ENCODE data around the gene PRXL2C. TPM values are rescaled to one million over a fixed set of nuclear protein-coding genes. Genes with fewer than 3 reads are reported as not detected.

The PRXL2C gene
- total RNA-seq, 1 experiment from 2014 or later = 35.4 TPM

GRCh38 chr9:96665789-96666188, 10.7 kb upstream of the PRXL2C start:
- no peaks in the 10 kb centered on the region for H3K27me3 Mint-ChIP-seq (ENCODE audit: insufficient read depth, unreplicated experiment)
- no peak overlapping the region for H3K4me3 ChIP-seq (ENCODE audit: low read depth, low read length)
- no TSS peak for BruUV-seq (replicated peaks)
- no peaks in the 10 kb centered on the region for H3K9me3 ChIP-seq
- no peak overlapping the region for H3K4me3 Mint-ChIP-seq (ENCODE audit: unreplicated experiment)
- peaks cover 9% of the 10 kb centered on the region for H3K4me1 Mint-ChIP-seq (ENCODE audit: low read depth, unreplicated experiment)
- intact Hi-C loops (cut with micrococcal nuclease; ENCODE audit: unreplicated experiment) = loop anchor here (1.0 to 5.0 kb wide), 2 partner anchors 223 to 338 kb away; no protein-coding TSS in a partner anchor
- H3K36me3 Mint-ChIP-seq (ENCODE audit: insufficient read depth, unreplicated experiment) = peaks cover 4% of the 10 kb centered on the region
- H3K4me1 ChIP-seq = peaks cover 10% of the 10 kb centered on the region
- TF ChIP-seq CTCF (IDR thresholded peaks at IDR 0.05; ENCODE audit: insufficient read depth in 1 of 2, low read depth in 1 of 2, low read length in 1 of 2, severe bottlenecking in 1 of 2, unreplicated experiment in 1 of 2) = no peak
- ChIA-PET POLR2A (no interaction called here), CTCF (no interaction called here)
- H3K9me3 Mint-ChIP-seq (ENCODE audit: unreplicated experiment) = peaks cover 6% of the 10 kb centered on the region
- H3K36me3 ChIP-seq (ENCODE audit: control insufficient read depth, insufficient read depth, low read length) = no peaks in the 10 kb centered on the region
- H3K27me3 ChIP-seq (replicated peaks; ENCODE audit: control insufficient read depth, insufficient read depth, low read length) = no peaks in the 10 kb centered on the region
- peak overlapping the region; percentile 55 for H3K27ac Mint-ChIP-seq (ENCODE audit: unreplicated experiment)
- DNase-seq = no peak

DNA sequence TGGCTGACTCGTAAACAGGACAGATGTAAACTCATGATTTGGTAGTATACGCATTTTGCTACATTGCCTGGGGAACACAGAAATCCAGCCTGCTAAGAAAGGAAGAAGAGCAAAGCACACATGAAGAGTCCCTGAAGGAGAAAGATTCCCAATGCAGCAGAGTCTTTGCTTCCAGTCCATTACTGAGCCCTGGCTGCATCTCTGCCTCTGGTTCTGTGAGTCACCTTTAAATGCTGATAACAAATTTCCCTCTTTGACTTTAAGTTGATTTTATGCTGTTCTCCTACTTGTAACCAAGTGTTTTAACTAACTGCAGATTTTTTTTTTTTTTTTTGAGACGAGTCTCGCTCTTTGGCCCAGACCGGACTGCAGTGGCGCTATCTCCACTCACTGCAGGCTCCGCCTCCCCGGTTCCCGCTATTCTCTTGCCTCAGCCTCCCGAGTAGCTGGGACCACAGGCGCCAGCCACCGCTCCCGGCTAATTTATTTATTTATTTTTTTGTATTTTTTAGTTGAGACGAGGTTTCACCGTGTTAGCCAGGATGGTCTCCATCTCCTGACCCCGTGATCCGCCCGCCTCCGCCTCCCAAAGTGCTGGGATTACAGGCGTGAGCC, 8.5 kb upstream of the PRXL2C start:
- DNase-seq = no peak
- Mint-ChIP-seq H3K4me3 (ENCODE audit: unreplicated experiment) (no peak overlapping the region), H3K27ac (ENCODE audit: unreplicated experiment) (no peak overlapping the region), H3K36me3 (ENCODE audit: insufficient read depth, unreplicated experiment) (peaks cover 4% of the 10 kb centered on the region), H3K27me3 (ENCODE audit: insufficient read depth, unreplicated experiment) (no peaks in the 10 kb centered on the region), H3K9me3 (ENCODE audit: unreplicated experiment) (no peaks in the 10 kb centered on the region), H3K4me1 (ENCODE audit: low read depth, unreplicated experiment) (peaks cover 10% of the 10 kb centered on the region)
- Histone ChIP-seq H3K36me3 (ENCODE audit: control insufficient read depth, insufficient read depth, low read length) (no peaks in the 10 kb centered on the region), H3K9me3 (no peaks in the 10 kb centered on the region), H3K4me1 (peaks cover 10% of the 10 kb centered on the region), H3K4me3 (ENCODE audit: low read depth, low read length) (no peak overlapping the region), H3K27me3 (replicated peaks; ENCODE audit: control insufficient read depth, insufficient read depth, low read length) (no peaks in the 10 kb centered on the region)
- no peak for TF ChIP-seq CTCF (IDR thresholded peaks at IDR 0.05; ENCODE audit: insufficient read depth in 1 of 2, low read depth in 1 of 2, low read length in 1 of 2, severe bottlenecking in 1 of 2, unreplicated experiment in 1 of 2)
- ChIA-PET POLR2A (no interaction called here), CTCF (no interaction called here)
- intact Hi-C loops (cut with micrococcal nuclease; ENCODE audit: unreplicated experiment) = no loop called here
- BruUV-seq (replicated peaks) = no TSS peak

DNA sequence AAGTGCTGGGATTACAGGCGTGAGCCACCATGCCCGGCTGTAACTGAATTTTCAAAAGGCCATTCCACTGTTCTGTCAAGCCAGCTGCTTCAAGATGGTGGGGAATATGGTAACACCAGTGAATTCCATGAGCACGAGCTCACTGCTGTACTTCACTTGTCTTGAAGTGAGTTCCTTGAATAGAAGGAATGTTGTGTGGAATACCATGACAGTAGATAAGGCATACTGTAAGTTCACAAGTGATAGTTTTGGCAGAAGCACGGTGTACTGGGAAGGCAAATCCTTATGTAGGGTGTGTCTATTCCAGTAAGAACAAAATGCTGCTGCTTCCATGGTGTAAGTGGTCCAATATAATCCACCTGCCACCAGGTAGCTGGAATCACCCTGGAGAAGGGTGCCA, 6.6 kb upstream of the PRXL2C start:
- Mint-ChIP-seq H3K4me1 (ENCODE audit: low read depth, unreplicated experiment) (peaks cover 23% of the 10 kb centered on the region), H3K4me3 (ENCODE audit: unreplicated experiment) (no peak overlapping the region), H3K9me3 (ENCODE audit: unreplicated experiment) (no peaks in the 10 kb centered on the region), H3K36me3 (ENCODE audit: insufficient read depth, unreplicated experiment) (no peaks in the 10 kb centered on the region), H3K27ac (ENCODE audit: unreplicated experiment) (no peak overlapping the region), H3K27me3 (ENCODE audit: insufficient read depth, unreplicated experiment) (no peaks in the 10 kb centered on the region)
- ChIA-PET CTCF (no interaction called here), POLR2A (interaction anchor here (0.5 kb wide), 1 partner anchor 212 kb away, joined by 3 read pairs; the partner anchor contains the start of gene HABP4)
- Histone ChIP-seq H3K27me3 (replicated peaks; ENCODE audit: control insufficient read depth, insufficient read depth, low read length) (no peaks in the 10 kb centered on the region), H3K4me3 (ENCODE audit: low read depth, low read length) (no peak overlapping the region), H3K4me1 (peaks cover 10% of the 10 kb centered on the region), H3K36me3 (ENCODE audit: control insufficient read depth, insufficient read depth, low read length) (no peaks in the 10 kb centered on the region), H3K9me3 (no peaks in the 10 kb centered on the region)
- peak in 1 of 2 experiments; percentile 49 for DNase-seq
- no TSS peak for BruUV-seq (replicated peaks)
- intact Hi-C loops (cut with micrococcal nuclease; ENCODE audit: unreplicated experiment) = no loop called here
- no peak for TF ChIP-seq CTCF (IDR thresholded peaks at IDR 0.05; ENCODE audit: insufficient read depth in 1 of 2, low read depth in 1 of 2, low read length in 1 of 2, severe bottlenecking in 1 of 2, unreplicated experiment in 1 of 2)

Measured in Caco-2 (cell line).